Activated naive CD8-positive, alpha-beta T cell treated with anti-CD3 and anti-CD28 coated beads, Interleukin-2, amount 50 U/mL, for 16 hours (primary cell): ENCODE data around the gene ASF1B.

Source experiments
- DNase-seq: peaks from one replicate; pipeline ENCODE4 v3.0.0-alpha.2; 2020; ENCODE audit warnings: low read depth, low spot score

The ASF1B gene

GRCh38 chr19:14088634-14089411 lies 47.6 kb downstream of the ASF1B start:
- DNase-seq: no peak

DNA sequence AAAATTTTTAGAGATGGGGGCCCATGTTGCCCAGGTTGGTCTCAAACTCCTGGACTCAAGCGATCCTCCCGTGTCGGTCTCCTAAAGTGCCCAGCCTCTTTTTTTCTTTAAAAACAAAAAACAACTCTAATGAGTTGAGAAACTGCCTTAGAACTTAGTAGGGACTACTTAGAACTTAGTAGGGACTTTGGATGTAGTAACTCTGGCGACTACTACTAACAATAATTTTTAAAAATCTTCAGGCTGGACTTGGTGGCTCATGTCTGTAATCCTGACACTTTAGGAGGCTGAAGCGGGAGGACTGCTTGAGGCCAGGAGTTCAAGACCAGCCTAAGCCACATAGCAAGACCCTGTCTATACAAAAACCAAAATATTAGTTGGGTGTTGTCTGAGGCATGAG lies 50.3 kb downstream of the ASF1B start:
- DNase-seq: no peak

DNA sequence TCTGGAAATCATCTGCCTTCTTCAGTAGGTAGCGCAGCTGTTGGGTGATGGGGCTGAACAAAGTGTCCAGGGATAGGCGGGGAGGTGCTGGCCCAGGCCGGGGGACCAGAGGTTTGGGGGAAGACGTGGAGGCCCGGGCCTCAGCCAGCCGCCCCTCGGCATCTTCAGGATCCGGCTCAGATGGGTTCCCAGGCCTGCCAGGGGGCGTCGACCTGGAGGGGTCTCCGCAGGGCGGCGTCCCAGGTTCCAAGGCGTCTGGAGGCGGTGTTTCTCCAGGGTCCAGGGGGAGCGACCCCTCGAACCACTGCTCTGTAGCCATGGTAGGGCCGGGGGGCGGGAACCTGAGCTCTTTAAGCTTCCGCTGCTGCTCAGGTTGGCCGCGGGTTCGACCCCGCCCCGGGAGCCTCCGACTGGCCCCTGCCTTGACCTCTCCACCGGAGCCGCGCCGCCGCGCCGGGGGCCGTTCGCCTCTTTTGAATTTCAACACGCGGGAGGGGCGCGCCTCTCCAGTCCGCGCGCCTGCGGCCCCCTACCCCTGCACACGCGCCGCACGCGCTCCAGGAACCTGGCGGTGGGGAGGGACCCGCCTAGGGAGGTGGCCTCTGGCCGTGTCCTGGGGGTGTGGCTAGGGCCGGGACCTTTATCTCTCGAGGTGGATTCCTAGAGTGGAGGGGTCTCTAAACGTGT lies 50.9 kb downstream of the ASF1B start, which contains the start of gene C19orf67:
C19orf67 (minus strand) TSS at position 475 of the 687 bp plus-strand sequence; CDS start at position 319, 156 bp downstream.
- no peak for DNase-seq

GRCh38 chr19:14082675-14082960 lies 53.8 kb downstream of the ASF1B start:
- DNase-seq: no peak

- no peak for DNase-seq
Observed at GRCh38 chr19:14081797-14082674, 54.4 kb downstream of the ASF1B start.

DNA sequence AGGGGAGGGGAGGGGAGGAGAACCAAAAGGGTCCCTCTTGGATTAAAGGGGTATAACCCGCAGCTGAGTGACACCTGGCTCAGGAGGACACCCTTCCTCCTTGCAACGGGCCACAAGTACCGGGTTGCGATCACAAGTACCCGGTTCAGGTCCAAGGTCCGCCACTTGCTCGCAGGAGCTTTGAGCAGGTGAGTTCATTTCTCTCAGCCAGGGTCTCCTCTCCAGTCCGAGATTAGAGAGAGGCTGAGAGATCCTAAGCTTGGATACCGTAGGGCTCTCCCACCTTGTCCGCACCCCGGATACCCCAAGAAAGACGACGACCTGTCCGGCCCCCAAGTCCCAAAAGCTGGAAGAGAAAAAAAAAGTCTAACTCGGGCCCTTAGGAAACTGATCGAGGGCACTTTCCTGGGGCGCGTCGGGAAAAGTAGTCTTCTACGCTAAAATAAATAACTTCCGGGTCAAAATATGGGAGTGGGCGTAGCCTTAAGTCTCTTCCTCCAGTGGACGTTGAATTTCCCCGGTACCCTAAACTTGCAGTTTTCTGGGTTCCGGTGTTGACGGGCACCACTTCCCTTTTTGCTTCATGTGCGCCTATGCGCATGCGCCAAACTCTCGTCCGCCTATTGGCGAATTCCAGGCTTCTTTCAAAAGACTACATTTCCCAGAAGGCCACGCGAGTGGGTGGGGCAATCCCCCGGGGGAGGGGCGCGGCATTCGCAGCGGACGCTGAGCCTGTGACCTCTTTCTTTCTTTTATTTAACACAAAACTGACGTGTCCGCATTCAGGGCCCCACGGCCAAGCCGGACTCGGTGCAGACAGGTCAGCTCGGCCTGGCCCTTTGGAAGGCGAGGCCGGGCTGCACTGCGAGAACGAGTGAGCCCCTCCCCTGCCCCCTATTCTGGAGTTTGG lies 55.2 kb downstream of the ASF1B start:
- peak; percentile 97 for DNase-seq

DNA sequence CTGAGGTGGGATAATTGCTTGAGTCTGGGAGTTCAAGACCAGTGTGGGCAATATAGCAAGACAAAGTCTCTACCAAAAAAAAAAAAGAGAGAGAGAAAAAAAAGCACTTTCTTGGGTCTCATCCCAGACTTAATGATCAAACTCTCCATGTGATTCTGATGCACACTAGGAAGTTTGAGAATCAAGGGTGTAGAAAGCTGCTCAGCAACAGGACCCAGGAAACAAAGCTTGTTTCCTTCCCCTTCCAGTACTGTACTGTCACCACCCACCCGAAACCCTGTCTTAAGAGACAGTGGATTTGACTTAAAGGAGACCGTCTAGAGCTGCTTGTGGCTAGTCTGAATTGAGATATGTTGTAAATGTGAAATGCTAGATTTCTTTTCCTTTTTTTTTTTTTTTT lies 58.0 kb downstream of the ASF1B start:
- no peak for DNase-seq

- DNase-seq: no peak
Observed at GRCh38 chr19:14073925-14074838, 62.2 kb downstream of the ASF1B start.

- DNase-seq: peak; percentile 39
Observed at GRCh38 chr19:14073261-14073924, 63.0 kb downstream of the ASF1B start.

DNA sequence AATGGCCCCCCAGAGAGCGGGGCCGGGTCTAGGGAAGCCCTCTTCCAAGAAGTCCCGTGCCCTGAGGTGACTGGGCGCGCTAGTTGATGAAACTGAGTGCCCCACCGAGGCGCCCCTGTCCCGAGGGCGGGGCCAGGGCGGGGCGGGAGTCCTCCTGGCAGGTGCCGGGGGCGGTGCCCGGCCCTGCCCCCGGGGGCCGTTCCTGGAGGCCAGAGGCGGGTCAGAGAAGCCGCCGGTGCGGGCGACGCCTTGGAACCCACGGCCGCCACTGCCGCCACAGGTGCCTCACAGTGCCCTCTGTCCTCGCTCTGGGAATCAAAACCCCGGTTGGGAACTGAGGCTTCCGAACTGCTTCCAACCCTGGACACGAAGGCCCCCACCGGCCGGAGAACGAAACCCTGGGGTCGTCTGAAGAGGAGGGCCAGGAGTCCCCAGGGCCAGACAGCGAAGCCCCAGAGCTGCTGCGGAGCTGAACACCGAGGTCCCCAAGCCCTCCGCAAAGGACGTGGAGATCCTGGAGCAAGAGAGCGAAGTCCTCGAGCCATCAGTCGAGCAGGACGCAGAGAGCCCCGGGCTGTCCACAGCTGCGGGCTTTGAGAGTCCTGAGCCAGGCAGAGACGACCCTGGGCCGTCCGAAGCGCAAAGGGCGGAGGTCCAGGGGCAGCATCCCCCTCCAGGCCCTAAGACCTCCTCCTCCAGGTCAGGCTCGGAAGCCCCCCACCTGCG lies 63.7 kb downstream of the ASF1B start, which contains the start of gene MISP3:
MISP3 (plus strand) TSS at position 252 of the 726 bp plus-strand sequence. CDS start 524 bp downstream, outside the sequence.
- DNase-seq: no peak

- DNase-seq: no peak
Observed at GRCh38 chr19:14070268-14071050, 65.9 kb downstream of the ASF1B start.
